ENCODE data around the gene NIBAN1.

NIBAN1 gene

DNA sequence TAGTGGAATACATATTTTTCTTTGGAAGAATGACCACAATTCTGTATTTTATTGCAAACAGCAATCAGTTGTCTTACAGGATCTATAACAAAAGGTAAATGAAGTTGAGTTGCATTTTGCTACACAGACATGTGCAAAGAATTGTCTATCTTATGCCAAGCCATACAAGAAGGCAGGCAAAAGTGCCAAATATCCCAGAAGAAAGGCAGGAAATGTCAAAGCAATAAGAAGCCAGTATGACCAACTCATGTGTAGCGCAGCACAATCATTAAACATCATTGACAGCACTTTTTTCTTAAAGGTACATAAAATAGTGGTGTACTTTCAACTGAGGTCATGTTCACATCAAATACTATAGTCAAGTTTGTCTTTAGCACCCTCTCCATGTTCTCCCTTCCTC lies 42.7 kb downstream of the NIBAN1 start:
- H4K20me1 ChIP-seq (ENCODE audit: insufficient read depth, low read length), result no peaks in the 10 kb centered on the region

DNA sequence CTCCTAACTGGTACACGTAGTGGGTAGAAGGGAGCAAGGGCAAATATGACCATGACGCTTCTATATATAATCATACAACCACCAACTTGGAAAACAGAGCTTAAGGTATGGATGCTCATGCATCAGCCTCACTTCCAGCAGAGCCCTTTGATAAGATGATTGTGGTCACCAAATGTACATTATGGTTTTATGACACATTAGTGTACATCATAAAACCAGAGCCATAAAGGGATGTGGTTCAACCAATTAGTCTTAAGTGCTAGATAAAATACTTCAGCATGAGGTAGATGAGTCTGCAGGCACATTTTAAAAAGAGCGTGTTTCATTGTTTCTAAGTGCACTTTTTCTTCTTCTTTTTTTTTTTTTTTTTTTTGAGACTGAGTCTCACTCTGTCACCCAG lies 43.7 kb downstream of the NIBAN1 start:
- Histone ChIP-seq H4K20me1 (ENCODE audit: insufficient read depth, low read length) (no peaks in the 10 kb centered on the region), H3K9me3 (replicated peaks; ENCODE audit: insufficient read depth, low read length) (no peaks in the 10 kb centered on the region), H3K79me2 (ENCODE audit: low read length) (no peaks in the 10 kb centered on the region), H3K36me3 (replicated peaks; ENCODE audit: insufficient read depth, low read length) (no peaks in the 10 kb centered on the region), H3K9me2 (replicated peaks; ENCODE audit: insufficient read depth, low read length) (no peaks in the 10 kb centered on the region), H3K4me1 (ENCODE audit: low read length) (no peaks in the 10 kb centered on the region), H3K27me3 (replicated peaks; ENCODE audit: insufficient read depth, low read length) (no peaks in the 10 kb centered on the region), H3K27ac (ENCODE audit: low read length) (no peak overlapping the region), H3F3A (ENCODE audit: insufficient read depth, low read length) (no peaks in the 10 kb centered on the region), H2AFZ (ENCODE audit: low read length) (no peak overlapping the region), H3K9ac (ENCODE audit: low read length) (no peak overlapping the region), H3K4me2 (ENCODE audit: low read depth, low read length) (no peak overlapping the region), H3K4me3 (ENCODE audit: low read length) (no peak overlapping the region)
- no peak for DNase-seq
- TF ChIP-seq EZH2 (optimal IDR thresholded peaks at IDR 0.05; ENCODE audit: low read depth, low read length) (no peak), EZH2phosphoT487 (IDR thresholded peaks at IDR 0.05; ENCODE audit: low read length) (no peak)
- TF ChIP-seq, protein P1, sequence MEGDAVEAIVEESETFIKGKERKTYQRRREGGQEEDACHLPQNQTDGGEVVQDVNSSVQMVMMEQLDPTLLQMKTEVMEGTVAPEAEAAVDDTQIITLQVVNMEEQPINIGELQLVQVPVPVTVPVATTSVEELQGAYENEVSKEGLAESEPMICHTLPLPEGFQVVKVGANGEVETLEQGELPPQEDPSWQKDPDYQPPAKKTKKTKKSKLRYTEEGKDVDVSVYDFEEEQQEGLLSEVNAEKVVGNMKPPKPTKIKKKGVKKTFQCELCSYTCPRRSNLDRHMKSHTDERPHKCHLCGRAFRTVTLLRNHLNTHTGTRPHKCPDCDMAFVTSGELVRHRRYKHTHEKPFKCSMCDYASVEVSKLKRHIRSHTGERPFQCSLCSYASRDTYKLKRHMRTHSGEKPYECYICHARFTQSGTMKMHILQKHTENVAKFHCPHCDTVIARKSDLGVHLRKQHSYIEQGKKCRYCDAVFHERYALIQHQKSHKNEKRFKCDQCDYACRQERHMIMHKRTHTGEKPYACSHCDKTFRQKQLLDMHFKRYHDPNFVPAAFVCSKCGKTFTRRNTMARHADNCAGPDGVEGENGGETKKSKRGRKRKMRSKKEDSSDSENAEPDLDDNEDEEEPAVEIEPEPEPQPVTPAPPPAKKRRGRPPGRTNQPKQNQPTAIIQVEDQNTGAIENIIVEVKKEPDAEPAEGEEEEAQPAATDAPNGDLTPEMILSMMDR (IDR thresholded peaks at IDR 0.05; ENCODE audit: low read length), result no peak

More for the DNA sequence above, 42.7 kb downstream of the NIBAN1 start:
- H3K9me3 ChIP-seq (replicated peaks; ENCODE audit: insufficient read depth, low read length), result no peaks in the 10 kb centered on the region
- H3K4me3 ChIP-seq (ENCODE audit: low read length), result no peak overlapping the region
- no peak for DNase-seq
- H3K4me2 ChIP-seq (ENCODE audit: low read depth, low read length), result no peak overlapping the region
- no peaks in the 10 kb centered on the region for H3K9me2 ChIP-seq (replicated peaks; ENCODE audit: insufficient read depth, low read length)
- H3K9ac ChIP-seq (ENCODE audit: low read length), result no peak overlapping the region
- H3K79me2 ChIP-seq (ENCODE audit: low read length), result no peaks in the 10 kb centered on the region
- no peak overlapping the region for H2AFZ ChIP-seq (ENCODE audit: low read length)
- no peak overlapping the region for H3K27ac ChIP-seq (ENCODE audit: low read length)
- H3K4me1 ChIP-seq (ENCODE audit: low read length), result no peaks in the 10 kb centered on the region
- no peaks in the 10 kb centered on the region for H3F3A ChIP-seq (ENCODE audit: insufficient read depth, low read length)
- no peaks in the 10 kb centered on the region for H3K27me3 ChIP-seq (replicated peaks; ENCODE audit: insufficient read depth, low read length)
- H3K36me3 ChIP-seq (replicated peaks; ENCODE audit: insufficient read depth, low read length), result no peaks in the 10 kb centered on the region
- TF ChIP-seq EZH2 (optimal IDR thresholded peaks at IDR 0.05; ENCODE audit: low read depth, low read length) (no peak), EZH2phosphoT487 (IDR thresholded peaks at IDR 0.05; ENCODE audit: low read length) (no peak)
- TF ChIP-seq, protein P1 (IDR thresholded peaks at IDR 0.05; ENCODE audit: low read length), result no peak

DNA sequence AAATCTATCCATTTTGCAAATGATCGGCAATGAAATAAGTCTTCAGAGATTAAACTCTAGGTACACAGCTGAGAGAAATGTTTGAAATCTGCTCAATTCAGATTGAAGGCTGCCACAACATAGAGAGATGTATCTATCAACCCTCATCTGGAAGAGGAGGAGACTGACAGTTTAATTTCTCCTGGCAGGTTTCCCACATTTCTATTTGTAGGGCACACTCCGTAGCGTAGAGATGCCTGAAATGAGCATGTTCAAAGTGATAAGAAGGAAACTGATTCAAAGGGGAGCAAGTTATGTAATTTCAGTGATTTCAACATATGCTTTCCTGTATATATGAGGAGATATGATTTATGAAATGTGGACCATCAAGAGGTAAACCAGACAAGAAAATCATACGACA lies 44.1 kb downstream of the NIBAN1 start:
- no peaks in the 10 kb centered on the region for H4K20me1 ChIP-seq (ENCODE audit: insufficient read depth, low read length)
- no peak for DNase-seq
- H3K4me2 ChIP-seq (ENCODE audit: low read depth, low read length), result no peak overlapping the region
- H3K9me2 ChIP-seq (replicated peaks; ENCODE audit: insufficient read depth, low read length), result no peaks in the 10 kb centered on the region
- H3F3A ChIP-seq (ENCODE audit: insufficient read depth, low read length), result no peaks in the 10 kb centered on the region
- H3K4me3 ChIP-seq (ENCODE audit: low read length), result no peak overlapping the region
- no peak overlapping the region for H3K9ac ChIP-seq (ENCODE audit: low read length)
- no peaks in the 10 kb centered on the region for H3K9me3 ChIP-seq (replicated peaks; ENCODE audit: insufficient read depth, low read length)
- TF ChIP-seq EZH2phosphoT487 (IDR thresholded peaks at IDR 0.05; ENCODE audit: low read length) (no peak), EZH2 (optimal IDR thresholded peaks at IDR 0.05; ENCODE audit: low read depth, low read length) (no peak)
- TF ChIP-seq, protein P1 (IDR thresholded peaks at IDR 0.05; ENCODE audit: low read length), result no peak
- H3K27me3 ChIP-seq (replicated peaks; ENCODE audit: insufficient read depth, low read length), result no peaks in the 10 kb centered on the region
- H2AFZ ChIP-seq (ENCODE audit: low read length), result no peak overlapping the region
- no peak overlapping the region for H3K27ac ChIP-seq (ENCODE audit: low read length)
- no peaks in the 10 kb centered on the region for H3K4me1 ChIP-seq (ENCODE audit: low read length)
- no peaks in the 10 kb centered on the region for H3K36me3 ChIP-seq (replicated peaks; ENCODE audit: insufficient read depth, low read length)
- H3K79me2 ChIP-seq (ENCODE audit: low read length), result no peaks in the 10 kb centered on the region

Measured in MM.1S (cell line).